Endothelial cell of umbilical vein (primary cell): ENCODE measurements around the gene MINDY3. TPM values are rescaled to one million over a fixed set of nuclear protein-coding genes. Genes with fewer than 3 reads are reported as not detected.

ENCODE experiments used
- BruUV-seq: library from RNA; stranded (reverse); fragments of 400-500 nt; replicated peaks from 2 replicates; lab custom pipeline; 2021; lab: Mats Ljungman, UMichigan
- CTCF ChIA-PET: fragments of 300-600, 350-600 bp; sonication (Branson Sonifier 250); formaldehyde crosslinking; loops from one replicate; lab custom pipeline; 2021; ENCODE audit warnings: antibody characterized with exemption, inconsistent platforms; lab: Charles Lee
- POLR2A ChIA-PET: fragments of 300-600, 350-600 bp; sonication (Branson Sonifier 250); formaldehyde crosslinking; loops from one replicate; lab custom pipeline; 2021; ENCODE audit warnings: antibody characterized with exemption, inconsistent platforms; lab: Charles Lee
- DNase-seq: peaks from one replicate; pipeline ENCODE4 v3.0.0-alpha.2; 2011; ENCODE audit warnings: low read depth, low spot score
- FAIRE-seq: peaks from 2 replicates; lab custom pipeline; 2011; peaks lifted over from hg19 to GRCh38; lab: Jason Lieb, UNC
- H2AFZ ChIP-seq: 2 replicates; pipeline ENCODE4 v1.6.0; 2012; ENCODE audit warnings: low read depth, low read length, control low read depth, inconsistent platforms
- H3K27ac ChIP-seq: 2 replicates; pipeline ENCODE4 v1.5.1; 2011; ENCODE audit warnings: low read depth, mild to moderate bottlenecking, control low read depth, low read length, moderate library complexity; ENCODE audit not compliant: insufficient read depth
- H3K27me3 ChIP-seq, 2 experiments: 2 replicates each; pipeline versions ENCODE4 v1.6.0 to v1.6.1; 2011; ENCODE audit warnings: low read length in 2 of 2, mixed read lengths in 1 of 2; ENCODE audit not compliant: control insufficient read depth in 2 of 2, insufficient read depth in 2 of 2
- H3K36me3 ChIP-seq, 2 experiments: 2 replicates in 1 of 2; 3 replicates in 1 of 2; pipeline ENCODE4 v1.5.1; 2011; ENCODE audit warnings: low read length in 2 of 2, mild to moderate bottlenecking in 1 of 2, moderate library complexity in 1 of 2; ENCODE audit not compliant: control insufficient read depth in 2 of 2, insufficient read depth in 2 of 2; ENCODE audit errors: extremely low read depth in 1 of 2
- H3K4me1 ChIP-seq: 3 replicates; pipeline ENCODE4 v1.5.1; 2011; ENCODE audit warnings: mild to moderate bottlenecking, low read length; ENCODE audit not compliant: control insufficient read depth, insufficient read depth; ENCODE audit errors: extremely low read depth
- H3K4me2 ChIP-seq: 2 replicates; pipeline ENCODE4 v1.6.1; 2011; ENCODE audit warnings: low read length, control low read depth, mixed read lengths; ENCODE audit not compliant: insufficient read depth
- H3K4me3 ChIP-seq, 3 experiments: fragments of 200-600 bp in 1 of 3; sonication (generic), shearing (Covaris generic) in 1 of 3; replicated peaks in 1 of 3; 2 replicates each; pipeline ENCODE4 v1.5.1; 2011 to 2016; ENCODE audit warnings: control low read depth in 3 of 3, low read length in 3 of 3, mild to moderate bottlenecking in 2 of 3, inconsistent platforms in 1 of 3, low read depth in 1 of 3, moderate library complexity in 1 of 3; ENCODE audit not compliant: insufficient read depth in 1 of 3
- H3K79me2 ChIP-seq: 2 replicates; pipeline ENCODE4 v1.6.0; 2012; ENCODE audit warnings: low read length, inconsistent platforms; ENCODE audit not compliant: control insufficient read depth, insufficient read depth
- H3K9ac ChIP-seq: replicated peaks from 2 replicates; pipeline ENCODE3; 2011; ENCODE audit warnings: low read length, control low read depth; ENCODE audit not compliant: insufficient read depth; ENCODE audit errors: extremely low read depth
- H3K9me1 ChIP-seq: replicated peaks from 3 replicates; pipeline ENCODE4 v1.6.0; 2011; ENCODE audit warnings: mild to moderate bottlenecking, low read length; ENCODE audit not compliant: control insufficient read depth, insufficient read depth; ENCODE audit errors: extremely low read depth
- H3K9me3 ChIP-seq: replicated peaks from 2 replicates; pipeline ENCODE4 v1.5.1; 2012; ENCODE audit warnings: low read length, inconsistent platforms; ENCODE audit not compliant: control insufficient read depth, insufficient read depth
- H4K20me1 ChIP-seq: replicated peaks from 2 replicates; pipeline ENCODE3; 2011; ENCODE audit warnings: mild to moderate bottlenecking, low read length; ENCODE audit not compliant: control insufficient read depth, insufficient read depth; ENCODE audit errors: extremely low read depth
- FOS ChIP-seq: IDR thresholded peaks from 2 replicates; pipeline ENCODE4 v1.6.1; 2011; ENCODE audit warnings: mild to moderate bottlenecking, low read length, moderate library complexity, borderline replicate concordance; ENCODE audit not compliant: insufficient read depth
- GATA2 ChIP-seq: IDR thresholded peaks from 2 replicates; pipeline ENCODE4 v1.7.0; 2011; ENCODE audit warnings: low read depth, mild to moderate bottlenecking, moderate library complexity, mixed read lengths, low read length; ENCODE audit not compliant: insufficient read length, insufficient read depth
- MAX ChIP-seq: IDR thresholded peaks from 2 replicates; pipeline ENCODE4 v1.6.1; 2011; ENCODE audit not compliant: insufficient read depth, insufficient read length
- MYC ChIP-seq: IDR thresholded peaks from one replicate; pipeline ENCODE4 v1.6.1; 2011; ENCODE audit warnings: mild to moderate bottlenecking, low read depth, low read length
- POLR2A ChIP-seq: IDR thresholded peaks from 2 replicates; pipeline ENCODE4 v1.6.1; 2012; ENCODE audit warnings: low read depth, mild to moderate bottlenecking, control low read depth, low read length
- POLR2AphosphoS5 ChIP-seq: IDR thresholded peaks from 2 replicates; pipeline ENCODE4 v1.6.1; 2012; ENCODE audit warnings: low read depth, mild to moderate bottlenecking, control low read depth, low read length, moderate library complexity; ENCODE audit not compliant: insufficient read depth
- dilution Hi-C: fragments of 300-500 bp; cut with MboI; formaldehyde crosslinking; loops from one replicate; pipeline ENCODE4 v1.15.0; 2019; ENCODE audit warnings: low sequenced_read_pairs; ENCODE audit not compliant: extremely low pct_ligation_motif_present
- intact Hi-C: fragments of 100-400 bp; cut with micrococcal nuclease; formaldehyde crosslinking; loops from one replicate; pipeline ENCODE4 v1.10.0; 2022
- polyA plus RNA-seq, 4 experiments: library from polyadenylated mRNA; depleted of rRNA in 3 of 4; stranded (reverse) in 3 of 4; unstranded in 1 of 4; fragments of >200 nt; gene quantifications; 2 replicates each; pipeline versions ENCODE4 v1.2.1 to v1.2.3, GENCODE V29; 2011 to 2012; ENCODE audit warnings: missing spikeins in 1 of 4
- total RNA-seq: library from RNA; stranded (reverse); gene quantifications from 2 replicates; pipeline ENCODE4 v1.2.3, GENCODE V29; 2021

The MINDY3 gene
- total and polyA plus RNA-seq, 2 donors (not counting 3 experiments of a cell fraction or from before 2014, with no cell fraction given) = 7.5 to 20.2 TPM

GRCh38 chr10:15791816-15792524, 68.3 kb downstream of the MINDY3 start:
- H3K27me3 ChIP-seq = no peaks in the 10 kb centered on the region
- dilution Hi-C loops (no loop called here), intact Hi-C loops (no loop called here)
- no peak overlapping the region for H2AFZ ChIP-seq
- no peak overlapping the region for H3K27ac ChIP-seq
- no peaks in the 10 kb centered on the region for H3K9me3 ChIP-seq
- H3K36me3 ChIP-seq = no peaks in the 10 kb centered on the region
- no peaks in the 10 kb centered on the region for H3K4me1 ChIP-seq
- no peaks in the 10 kb centered on the region for H3K79me2 ChIP-seq
- DNase-seq (peak; percentile 41), FAIRE-seq (no peak)
- ChIA-PET CTCF (interaction anchor here (1.2 to 1.4 kb wide), 3 partner anchors 8 to 986 kb away, joined by 4 to 8 read pairs (median 5); no protein-coding TSS in a partner anchor), POLR2A (no interaction called here)
- no peak overlapping the region for H3K4me2 ChIP-seq
- no TSS peak for BruUV-seq
- TF ChIP-seq MAX = no peak
- no peak for TF ChIP-seq POLR2A
- no peak for TF ChIP-seq MYC
- TF ChIP-seq POLR2AphosphoS5 = no peak
- TF ChIP-seq GATA2 = no peak
- no peak for TF ChIP-seq FOS
- H3K9me1 ChIP-seq = no peaks in the 10 kb centered on the region
- H3K4me3 ChIP-seq = no peak overlapping the region
- no peak overlapping the region for H3K9ac ChIP-seq
- H4K20me1 ChIP-seq = no peaks in the 10 kb centered on the region
